Measurements from ENCODE around the gene LMX1B. TPM values are rescaled to one million over a fixed set of nuclear protein-coding genes. Genes with fewer than 3 reads are reported as not detected.

The LMX1B gene
- total and polyA plus RNA-seq, 2 donors (not counting 3 experiments of a cell fraction or from before 2014, with no cell fraction given) = not detected

DNA sequence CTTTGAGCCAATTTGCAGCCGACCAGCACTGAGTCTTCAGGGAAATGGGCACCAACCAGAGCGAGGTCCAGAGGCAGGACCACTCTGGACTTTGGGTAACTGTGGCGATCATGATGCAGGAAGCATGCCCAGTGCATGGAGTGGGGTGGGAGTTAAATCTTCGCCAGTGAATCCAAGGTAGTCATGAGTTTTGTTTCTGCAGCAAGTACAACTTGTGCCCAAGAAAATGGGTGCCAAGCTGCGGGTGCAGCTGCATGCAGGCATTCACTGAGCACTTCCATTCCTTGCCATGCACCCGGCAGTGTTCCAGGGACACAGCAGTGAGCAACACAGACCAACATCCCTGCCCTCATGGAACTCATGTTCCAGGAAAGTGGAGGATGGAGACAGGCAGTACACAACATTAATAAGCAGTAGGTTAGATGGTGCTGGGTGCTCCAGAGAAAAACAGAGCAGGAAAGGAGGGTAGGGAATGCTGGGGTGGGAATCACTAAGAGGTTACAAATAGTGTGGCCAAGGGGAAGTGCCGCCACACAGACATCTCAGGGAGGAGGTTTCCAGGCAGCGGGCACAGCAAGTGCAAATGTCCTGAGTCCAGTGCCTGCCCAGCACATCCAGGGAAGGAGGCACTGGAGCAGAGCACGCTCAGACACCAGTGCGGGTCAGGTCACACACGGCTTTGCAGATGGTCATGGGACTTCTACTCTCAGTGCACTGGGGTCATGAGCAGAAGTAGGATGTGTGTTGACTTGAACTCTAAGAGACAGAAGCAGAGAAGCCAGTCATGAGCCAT lies 48.2 kb upstream of the LMX1B start:
- Histone ChIP-seq H3K9me3 (replicated peaks; ENCODE audit: control insufficient read depth, insufficient read depth, low read length) (no peaks in the 10 kb centered on the region), H3K4me2 (ENCODE audit: insufficient read depth, low read length) (no peak overlapping the region), H4K20me1 (replicated peaks; ENCODE audit: control insufficient read depth, extremely low read depth, insufficient read depth, low read length) (no peaks in the 10 kb centered on the region), H3K27me3 (ENCODE audit: control insufficient read depth in 2 of 2, insufficient read depth in 2 of 2, low read length in 2 of 2) (peaks cover 4 to 12% of the 10 kb centered on the region in 2 experiments), H3K4me1 (ENCODE audit: control insufficient read depth, extremely low read depth, insufficient read depth, low read length) (peaks cover 5% of the 10 kb centered on the region), H3K9me1 (replicated peaks; ENCODE audit: control insufficient read depth, extremely low read depth, insufficient read depth, low read length) (no peaks in the 10 kb centered on the region), H3K9ac (replicated peaks; ENCODE audit: extremely low read depth, insufficient read depth, low read length) (no peak overlapping the region), H3K79me2 (ENCODE audit: control insufficient read depth, insufficient read depth, low read length) (no peaks in the 10 kb centered on the region), H3K27ac (ENCODE audit: insufficient read depth, low read depth, low read length) (no peak overlapping the region), H3K4me3 (replicated peaks in 1 of 3; ENCODE audit: insufficient read depth in 1 of 3, low read depth in 1 of 3, low read length in 3 of 3) (no peak overlapping the region), H2AFZ (ENCODE audit: low read depth, low read length) (no peak overlapping the region), H3K36me3 (ENCODE audit: control insufficient read depth in 2 of 2, extremely low read depth in 1 of 2, insufficient read depth in 2 of 2, low read length in 2 of 2) (no peaks in the 10 kb centered on the region)
- POLR2A ChIA-PET = no interaction called here
- dilution Hi-C loops (cut with MboI; ENCODE audit: extremely low pct_ligation_motif_present, low sequenced_read_pairs) = no loop called here
- FAIRE-seq (no peak), DNase-seq (ENCODE audit: low read depth, low spot score) (no peak)
- no TSS peak for BruUV-seq (replicated peaks)
- intact Hi-C loops (cut with micrococcal nuclease) = no loop called here
- CTCF ChIA-PET = no interaction called here
- TF ChIP-seq, protein P1, sequence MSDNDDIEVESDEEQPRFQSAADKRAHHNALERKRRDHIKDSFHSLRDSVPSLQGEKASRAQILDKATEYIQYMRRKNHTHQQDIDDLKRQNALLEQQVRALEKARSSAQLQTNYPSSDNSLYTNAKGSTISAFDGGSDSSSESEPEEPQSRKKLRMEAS (IDR thresholded peaks at IDR 0.05; ENCODE audit: insufficient read depth, insufficient read length) = no peak
- TF ChIP-seq EZH2 (IDR thresholded peaks at IDR 0.05; ENCODE audit: borderline replicate concordance, low read depth, low read length, severe bottlenecking) = no peak
- TF ChIP-seq MYC (IDR thresholded peaks at IDR 0.05; ENCODE audit: low read depth, low read length) = no peak
- no peak for TF ChIP-seq JUN (IDR thresholded peaks at IDR 0.05; ENCODE audit: borderline replicate concordance, insufficient read depth, insufficient read length, low read depth)

DNA sequence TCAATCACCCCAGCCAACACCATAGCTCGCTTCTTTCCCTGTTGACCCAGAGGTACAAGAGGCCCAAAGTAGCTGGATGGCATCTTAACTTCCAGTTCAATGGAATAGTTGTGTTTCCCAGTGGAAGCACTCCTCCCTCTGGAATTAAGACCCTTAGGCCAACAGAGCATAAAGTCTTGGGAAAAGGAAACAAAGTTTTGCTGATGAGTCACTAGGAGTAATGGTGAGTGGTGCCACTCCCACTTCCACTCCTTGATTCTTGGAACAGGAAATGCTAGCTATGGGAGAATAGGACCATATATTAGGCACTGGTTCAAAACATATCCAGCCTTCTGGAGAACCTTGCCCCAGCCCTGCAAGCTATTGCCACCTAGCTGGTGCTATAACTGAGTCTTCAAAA lies 44.7 kb upstream of the LMX1B start:
- H3K9ac ChIP-seq (replicated peaks; ENCODE audit: extremely low read depth, insufficient read depth, low read length) = no peak overlapping the region
- H3K79me2 ChIP-seq (ENCODE audit: control insufficient read depth, insufficient read depth, low read length) = no peaks in the 10 kb centered on the region
- no peaks in the 10 kb centered on the region for H3K9me1 ChIP-seq (replicated peaks; ENCODE audit: control insufficient read depth, extremely low read depth, insufficient read depth, low read length)
- no peaks in the 10 kb centered on the region for H3K9me3 ChIP-seq (replicated peaks; ENCODE audit: control insufficient read depth, insufficient read depth, low read length)
- FAIRE-seq = peak; percentile 64
- no peak overlapping the region for H2AFZ ChIP-seq (ENCODE audit: low read depth, low read length)
- no TSS peak for BruUV-seq (replicated peaks)
- TF ChIP-seq GATA2 (IDR thresholded peaks at IDR 0.05; ENCODE audit: insufficient read depth, insufficient read length, low read depth, low read length) = no peak
- no peak for TF ChIP-seq POLR2A (IDR thresholded peaks at IDR 0.05; ENCODE audit: low read depth, low read length)
- no peak for TF ChIP-seq EZH2 (IDR thresholded peaks at IDR 0.05; ENCODE audit: borderline replicate concordance, low read depth, low read length, severe bottlenecking)
- TF ChIP-seq MYC (IDR thresholded peaks at IDR 0.05; ENCODE audit: low read depth, low read length) = no peak
- peak; percentile 57 for TF ChIP-seq JUN (IDR thresholded peaks at IDR 0.05; ENCODE audit: borderline replicate concordance, insufficient read depth, insufficient read length, low read depth)
- peak; percentile 79 for TF ChIP-seq FOS (IDR thresholded peaks at IDR 0.05; ENCODE audit: borderline replicate concordance, insufficient read depth, low read length)
- TF ChIP-seq POLR2AphosphoS5 (IDR thresholded peaks at IDR 0.05; ENCODE audit: insufficient read depth, low read depth, low read length) = no peak
- no peak for TF ChIP-seq CTCF (IDR thresholded peaks at IDR 0.05; ENCODE audit: extremely low read depth in 1 of 2, insufficient read depth in 1 of 2, low read depth in 1 of 2, low read length in 2 of 2)
- TF ChIP-seq, protein P1 (IDR thresholded peaks at IDR 0.05; ENCODE audit: insufficient read depth, insufficient read length) = no peak
- H3K4me2 ChIP-seq (ENCODE audit: insufficient read depth, low read length) = no peak overlapping the region
- intact Hi-C loops (cut with micrococcal nuclease) (no loop called here), dilution Hi-C loops (cut with MboI; ENCODE audit: extremely low pct_ligation_motif_present, low sequenced_read_pairs) (no loop called here)
- ChIA-PET CTCF (interaction anchor here (1.0 to 1.7 kb wide), 2 partner anchors 11 to 69 kb away, joined by 4 to 7 read pairs; no protein-coding TSS in a partner anchor), POLR2A (no interaction called here)
- H3K27me3 ChIP-seq (ENCODE audit: control insufficient read depth in 2 of 2, insufficient read depth in 2 of 2, low read length in 2 of 2) = peaks cover 0 to 2% of the 10 kb centered on the region in 2 experiments
- peak; percentile 66 for DNase-seq (ENCODE audit: low read depth, low spot score)
- H3K27ac ChIP-seq (ENCODE audit: insufficient read depth, low read depth, low read length) = no peak overlapping the region
- no peaks in the 10 kb centered on the region for H4K20me1 ChIP-seq (replicated peaks; ENCODE audit: control insufficient read depth, extremely low read depth, insufficient read depth, low read length)
- H3K4me1 ChIP-seq (ENCODE audit: control insufficient read depth, extremely low read depth, insufficient read depth, low read length) = peaks cover 5% of the 10 kb centered on the region
- H3K36me3 ChIP-seq (ENCODE audit: control insufficient read depth in 2 of 2, extremely low read depth in 1 of 2, insufficient read depth in 2 of 2, low read length in 2 of 2) = no peaks in the 10 kb centered on the region
- H3K4me3 ChIP-seq (replicated peaks in 1 of 3; ENCODE audit: insufficient read depth in 1 of 3, low read depth in 1 of 3, low read length in 3 of 3) = no peak overlapping the region

All from endothelial cell of umbilical vein (primary cell).